GM18520 (cell line): ENCODE measurements around the gene FAM156A.
"Not testable (repeated sequence)": the region's sequence is repeated elsewhere in the genome, so short reads cannot be mapped to it uniquely, and the experiment has no call there.

ENCODE experiments used
- ATAC-seq: cut with Tn5 transposase; IDR thresholded peaks from one replicate; pipeline ENCODE4 v1.9.1; 2021; ENCODE audit not compliant: unreplicated experiment

FAM156A gene

DNA sequence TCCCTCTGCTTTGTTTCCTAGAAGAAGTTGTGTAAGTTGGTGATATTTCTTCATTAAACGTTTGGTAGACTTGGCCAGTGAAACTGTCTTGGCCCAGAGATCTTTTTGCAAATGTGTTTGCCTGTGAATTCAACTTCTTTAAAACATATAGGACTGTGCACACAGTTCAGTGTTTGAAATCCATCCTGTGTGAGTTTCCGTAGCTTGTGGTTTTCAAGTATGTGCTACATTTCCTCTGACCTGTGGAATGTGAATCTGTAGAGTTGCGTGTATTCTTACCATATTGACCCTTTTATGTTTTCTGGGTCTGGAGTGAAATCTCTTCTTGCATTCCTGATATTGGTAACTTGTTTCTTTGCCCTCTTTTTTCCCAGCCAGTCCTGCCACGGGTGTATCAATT, 52.2 kb downstream of the FAM156A start:
- not testable (repeated sequence) for ATAC-seq

DNA sequence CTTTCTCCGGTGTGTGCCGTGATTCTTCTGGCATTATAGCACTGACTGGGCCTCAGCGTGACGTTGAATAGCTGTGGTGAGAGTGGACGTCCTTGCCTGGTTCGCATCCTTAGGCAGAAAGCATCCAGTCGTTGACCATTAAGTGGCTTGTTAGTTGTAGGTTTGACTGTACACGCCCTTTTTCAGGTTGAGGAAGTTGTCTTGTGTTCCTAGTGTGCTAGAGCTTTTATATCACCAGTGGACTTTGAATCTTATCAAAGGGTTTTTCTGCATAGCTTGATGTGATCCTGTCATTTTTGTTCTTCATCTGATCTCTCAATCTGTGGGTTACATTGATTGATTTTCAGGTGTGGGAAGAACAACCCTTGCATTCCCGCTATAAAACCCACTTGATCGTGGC, 52.8 kb downstream of the FAM156A start:
- ATAC-seq = not testable (repeated sequence)
